Ovary (tissue), 3 donors: Measurements from ENCODE around the gene PNMA6E.

Source experiments
- EP300 ChIP-seq: sonication (generic); formaldehyde crosslinking; IDR thresholded peaks from one replicate; pipeline ENCODE4 v1.6.1; 2017; ENCODE audit warnings: antibody characterized with exemption
- POLR2A ChIP-seq: fragments of 450-650 bp; IDR thresholded peaks from one replicate; pipeline ENCODE4 v1.6.1; 2017; ENCODE audit warnings: antibody characterized with exemption, mild to moderate bottlenecking, moderate library complexity
- TF ChIP-seq, protein P1 (sequence below), 3 donors: fragments of 450-650 bp in 2 of 3; fragments of 200-600 bp in 1 of 3; IDR thresholded peaks; one replicate each; pipeline versions ENCODE4 v1.5.1 to v1.8.0; 2016 to 2022; ENCODE audit warnings: antibody characterized with exemption in 3 of 3, mild to moderate bottlenecking in 1 of 3
- donor health status: DM: no; HTN: no; CAD: no.

DNA sequence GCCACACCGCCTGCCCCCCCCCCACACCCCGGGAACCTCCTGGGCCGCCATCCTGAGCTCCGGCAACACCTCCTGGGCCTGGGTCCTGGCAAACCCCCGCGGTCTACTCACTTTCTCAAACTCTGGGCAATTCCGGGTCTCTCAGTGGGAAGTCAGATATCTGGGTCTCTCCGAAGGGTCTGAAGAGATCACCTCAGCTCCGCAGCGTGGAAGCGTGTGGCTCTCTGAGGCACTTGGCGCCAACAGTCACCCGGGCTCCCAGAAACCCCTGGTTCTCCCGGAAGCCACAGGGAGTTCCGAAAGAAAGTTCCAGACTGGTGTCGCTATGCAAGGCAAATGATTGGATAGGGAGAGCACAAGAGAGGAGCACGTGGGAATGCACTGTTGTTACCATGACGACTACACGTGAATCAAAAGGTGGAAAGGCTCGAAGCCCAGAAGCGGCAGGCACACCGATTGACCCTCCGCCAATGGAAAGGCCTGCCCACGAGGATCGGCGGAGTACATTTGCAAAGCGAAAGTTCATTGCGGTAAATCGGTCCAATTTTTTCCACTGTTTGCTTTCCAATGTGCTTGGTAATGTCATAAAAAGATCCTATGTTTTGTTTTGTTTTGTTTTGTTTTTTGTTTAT lies at the start of gene PNMA6E:
- TF ChIP-seq, protein P1, sequence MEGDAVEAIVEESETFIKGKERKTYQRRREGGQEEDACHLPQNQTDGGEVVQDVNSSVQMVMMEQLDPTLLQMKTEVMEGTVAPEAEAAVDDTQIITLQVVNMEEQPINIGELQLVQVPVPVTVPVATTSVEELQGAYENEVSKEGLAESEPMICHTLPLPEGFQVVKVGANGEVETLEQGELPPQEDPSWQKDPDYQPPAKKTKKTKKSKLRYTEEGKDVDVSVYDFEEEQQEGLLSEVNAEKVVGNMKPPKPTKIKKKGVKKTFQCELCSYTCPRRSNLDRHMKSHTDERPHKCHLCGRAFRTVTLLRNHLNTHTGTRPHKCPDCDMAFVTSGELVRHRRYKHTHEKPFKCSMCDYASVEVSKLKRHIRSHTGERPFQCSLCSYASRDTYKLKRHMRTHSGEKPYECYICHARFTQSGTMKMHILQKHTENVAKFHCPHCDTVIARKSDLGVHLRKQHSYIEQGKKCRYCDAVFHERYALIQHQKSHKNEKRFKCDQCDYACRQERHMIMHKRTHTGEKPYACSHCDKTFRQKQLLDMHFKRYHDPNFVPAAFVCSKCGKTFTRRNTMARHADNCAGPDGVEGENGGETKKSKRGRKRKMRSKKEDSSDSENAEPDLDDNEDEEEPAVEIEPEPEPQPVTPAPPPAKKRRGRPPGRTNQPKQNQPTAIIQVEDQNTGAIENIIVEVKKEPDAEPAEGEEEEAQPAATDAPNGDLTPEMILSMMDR (IDR thresholded peaks at IDR 0.05), result no peak
- TF ChIP-seq POLR2A (no peak), EP300 (no peak)
